CD4-positive, CD25-positive, alpha-beta regulatory T cell (primary cell): ENCODE measurements around the gene ZFAND5. TPM values are rescaled to one million over a fixed set of nuclear protein-coding genes. Genes with fewer than 3 reads are reported as not detected.
A peak's percentile ranks its signal among the peaks of the same experiment; 100 is the strongest.

Experiments
- ATAC-seq, 2 donors: fragments of 150-1000 bp; cut with Tn5 transposase; one replicate each; pipeline ENCODE4 v1.10.0; 2021; ENCODE audit warnings: low read depth in 2 of 2, moderate number of reproducible peaks in 2 of 2, moderate library complexity in 1 of 2
- DNase-seq, 3 donors: peaks; one replicate each; pipeline versions ENCODE4 v3.0.0 to v3.0.0-alpha.2; 2012 to 2022; ENCODE audit warnings: mixed read lengths in 1 of 3
- H3K27ac ChIP-seq: one replicate; pipeline ENCODE4 v1.7.0; 2013; ENCODE audit warnings: mild to moderate bottlenecking, low read length; ENCODE audit not compliant: insufficient read depth, poor library complexity, severe bottlenecking
- H3K27me3 ChIP-seq: one replicate; pipeline ENCODE4 v1.7.0; 2013; ENCODE audit warnings: low read length; ENCODE audit not compliant: control insufficient read depth, insufficient read depth
- H3K36me3 ChIP-seq: one replicate; pipeline ENCODE4 v1.7.0; 2013; ENCODE audit warnings: mild to moderate bottlenecking, low read length, moderate library complexity; ENCODE audit not compliant: control insufficient read depth, insufficient read depth
- H3K4me1 ChIP-seq: 2 replicates; pipeline ENCODE4 v1.7.0; 2013; ENCODE audit warnings: mild to moderate bottlenecking, low read length; ENCODE audit not compliant: insufficient read depth, control insufficient read depth, poor library complexity, severe bottlenecking
- H3K4me3 ChIP-seq: one replicate; pipeline ENCODE4 v1.7.0; 2013; ENCODE audit warnings: low read depth, mild to moderate bottlenecking, low read length, moderate library complexity
- H3K9me3 ChIP-seq, 2 experiments: 1 replicate in 1 of 2; 2 replicates in 1 of 2; pipeline ENCODE4 v1.7.0; 2013; ENCODE audit warnings: low read length in 2 of 2, mild to moderate bottlenecking in 1 of 2, moderate library complexity in 1 of 2; ENCODE audit not compliant: control insufficient read depth in 2 of 2
- H3K27ac Mint-ChIP-seq, 3 donors: one replicate each; pipeline ENCODE4 v1.8.0; 2020 to 2022; ENCODE audit warnings: mild to moderate bottlenecking in 3 of 3, mixed read lengths in 3 of 3, moderate library complexity in 2 of 3
- H3K27me3 Mint-ChIP-seq: one replicate; pipeline ENCODE4 v1.8.0; 2022; ENCODE audit warnings: mild to moderate bottlenecking, mixed read lengths
- H3K36me3 Mint-ChIP-seq: one replicate; pipeline ENCODE4 v1.8.0; 2020; ENCODE audit warnings: mixed read lengths
- H3K4me1 Mint-ChIP-seq, 4 donors: one replicate each; pipeline ENCODE4 v1.8.0; 2020 to 2022; ENCODE audit warnings: mixed read lengths in 4 of 4, mild to moderate bottlenecking in 1 of 4
- H3K4me3 Mint-ChIP-seq, 4 donors: one replicate each; pipeline ENCODE4 v1.8.0; 2020 to 2022; ENCODE audit warnings: mild to moderate bottlenecking in 4 of 4, mixed read lengths in 4 of 4, moderate library complexity in 3 of 4
- H3K9me3 Mint-ChIP-seq, 7 donors: one replicate each; pipeline ENCODE4 v1.8.0; 2020 to 2022; ENCODE audit warnings: mixed read lengths in 7 of 7, mild to moderate bottlenecking in 3 of 7, moderate library complexity in 2 of 7
- polyA plus RNA-seq, 4 donors: library from polyadenylated mRNA; unstranded; fragments of 300-500 nt; fragmentation: Illumina TruSeq; gene quantifications; one replicate each; pipeline ENCODE4 v1.2.3, GENCODE V29; 2021
- total RNA-seq: library from RNA; stranded (reverse); gene quantifications from one replicate; pipeline ENCODE4 v1.2.3, GENCODE V29; 2022

Gene ZFAND5
- total and polyA plus RNA-seq, 5 donors from 2014 or later = 63.9 to 291 (median 69.8) TPM

- Mint-ChIP-seq H3K36me3 (no peaks in the 10 kb centered on the region), H3K4me1 (no peaks in the 10 kb centered on the region), H3K27ac (no peak overlapping the region), H3K27me3 (no peaks in the 10 kb centered on the region), H3K9me3 (no peaks in the 10 kb centered on the region), H3K4me3 (no peak overlapping the region)
- Histone ChIP-seq H3K27me3 (peaks cover 9% of the 10 kb centered on the region), H3K4me3 (no peak overlapping the region), H3K36me3 (no peaks in the 10 kb centered on the region), H3K4me1 (no peaks in the 10 kb centered on the region), H3K27ac (no peak overlapping the region), H3K9me3 (no peaks in the 10 kb centered on the region)
- ATAC-seq (no peak), DNase-seq (no peak)
These were observed 42.7 kb downstream of the ZFAND5 start for GRCh38 chr9:72322259-72322658.

DNA sequence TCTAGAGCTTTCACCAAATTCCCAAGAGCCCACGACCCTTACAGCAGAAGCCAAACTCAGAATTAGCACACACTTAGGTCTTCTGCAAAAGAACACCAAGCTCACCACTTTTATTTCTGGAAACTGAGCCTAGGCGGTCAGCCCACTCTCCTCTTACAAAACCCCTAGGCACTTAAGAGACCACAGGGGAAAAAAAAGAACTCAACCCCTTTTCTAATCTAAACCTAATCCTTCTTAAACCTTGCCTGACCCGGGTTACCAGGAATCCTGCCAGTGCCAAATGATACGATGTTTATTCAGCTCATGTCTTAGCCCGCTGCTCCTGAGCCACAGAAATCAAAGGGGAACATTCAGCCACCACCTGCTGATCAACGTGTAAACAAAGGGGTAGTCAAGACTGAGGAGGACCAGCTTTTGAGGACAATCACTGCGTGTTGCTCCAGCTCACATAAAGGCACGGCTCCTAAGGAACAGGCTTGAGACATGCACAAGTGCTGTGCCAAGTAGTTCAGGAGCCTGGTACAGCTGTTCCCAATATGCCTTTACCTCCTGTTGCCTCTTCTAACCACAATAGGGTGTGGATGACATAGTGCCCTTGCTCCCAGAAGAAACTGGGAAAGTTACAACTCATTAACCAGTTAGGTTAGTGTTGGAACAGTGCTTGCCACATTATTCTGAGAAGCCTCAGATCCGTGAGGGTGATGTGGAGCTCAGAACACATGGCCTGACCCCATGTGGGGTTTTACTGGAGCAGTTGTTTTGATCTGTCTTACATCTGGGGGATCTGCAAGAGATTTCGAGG is 49.3 kb downstream of the ZFAND5 start:
- H3K36me3 Mint-ChIP-seq = no peaks in the 10 kb centered on the region
- DNase-seq (no peak), ATAC-seq (no peak)
- H3K9me3 Mint-ChIP-seq = no peaks in the 10 kb centered on the region
- Histone ChIP-seq H3K27ac (no peak overlapping the region), H3K4me1 (no peaks in the 10 kb centered on the region), H3K4me3 (no peak overlapping the region), H3K27me3 (peaks cover 3% of the 10 kb centered on the region), H3K36me3 (no peaks in the 10 kb centered on the region), H3K9me3 (no peaks in the 10 kb centered on the region)
- no peak overlapping the region for H3K27ac Mint-ChIP-seq
- no peaks in the 10 kb centered on the region for H3K4me1 Mint-ChIP-seq
- H3K27me3 Mint-ChIP-seq = peaks cover 6% of the 10 kb centered on the region
- H3K4me3 Mint-ChIP-seq = no peak overlapping the region

DNA sequence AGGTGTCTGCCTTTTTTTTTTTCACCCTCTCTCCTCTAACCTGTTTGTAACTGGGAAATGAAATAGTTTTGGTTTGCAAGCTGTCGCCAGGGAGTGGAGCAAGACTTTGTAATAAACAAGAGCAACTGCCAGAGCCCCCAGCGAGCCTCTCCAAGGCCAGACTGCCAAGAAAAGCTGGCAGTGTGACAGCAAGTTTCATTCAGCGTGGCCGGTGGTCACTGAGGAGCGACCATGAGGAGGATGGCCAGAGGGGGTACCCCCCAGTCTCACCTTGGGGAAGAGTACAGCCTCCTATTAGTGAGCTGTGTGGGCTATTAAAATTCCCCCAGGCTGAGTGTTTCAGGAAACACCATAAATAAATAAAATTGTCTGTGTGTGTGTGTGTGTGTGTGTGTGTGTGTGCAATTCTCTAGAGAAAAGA is 49.9 kb downstream of the ZFAND5 start:
- Histone ChIP-seq H3K36me3 (no peaks in the 10 kb centered on the region), H3K9me3 (no peaks in the 10 kb centered on the region), H3K27ac (no peak overlapping the region), H3K27me3 (peaks cover 3% of the 10 kb centered on the region), H3K4me1 (no peaks in the 10 kb centered on the region), H3K4me3 (no peak overlapping the region)
- Mint-ChIP-seq H3K4me3 (no peak overlapping the region), H3K4me1 (no peaks in the 10 kb centered on the region), H3K27me3 (peaks cover 6% of the 10 kb centered on the region), H3K27ac (no peak overlapping the region), H3K9me3 (no peaks in the 10 kb centered on the region), H3K36me3 (no peaks in the 10 kb centered on the region)
- DNase-seq = no peak
- no peak for ATAC-seq

DNA sequence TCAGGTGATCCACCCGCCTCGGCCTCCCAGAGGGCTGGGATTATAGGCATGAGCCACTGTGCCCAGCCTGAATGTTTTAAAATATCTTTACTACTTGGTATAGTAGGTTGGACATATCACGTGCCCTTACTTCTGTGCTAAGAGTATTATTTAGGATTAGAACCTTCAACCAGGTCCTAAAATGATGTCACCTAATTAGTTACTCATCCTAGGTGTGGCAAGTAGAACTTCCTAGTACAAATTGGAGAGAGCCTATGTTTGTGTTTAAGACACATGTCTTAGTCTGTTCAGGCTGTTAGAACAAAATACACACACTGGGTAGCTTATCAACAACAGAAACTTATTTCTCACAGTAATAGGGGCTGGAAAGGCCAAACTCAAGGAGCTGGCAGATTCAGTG is 51.5 kb downstream of the ZFAND5 start:
- Mint-ChIP-seq H3K27me3 (peaks cover 6% of the 10 kb centered on the region), H3K36me3 (no peaks in the 10 kb centered on the region), H3K9me3 (no peaks in the 10 kb centered on the region), H3K4me3 (no peak overlapping the region), H3K4me1 (no peaks in the 10 kb centered on the region), H3K27ac (no peak overlapping the region)
- no peaks in the 10 kb centered on the region for H3K36me3 ChIP-seq
- no peak overlapping the region for H3K27ac ChIP-seq
- peaks cover 2% of the 10 kb centered on the region for H3K27me3 ChIP-seq
- ATAC-seq = no peak
- H3K4me1 ChIP-seq = no peaks in the 10 kb centered on the region
- DNase-seq = no peak
- no peaks in the 10 kb centered on the region for H3K9me3 ChIP-seq
- H3K4me3 ChIP-seq = no peak overlapping the region

DNA sequence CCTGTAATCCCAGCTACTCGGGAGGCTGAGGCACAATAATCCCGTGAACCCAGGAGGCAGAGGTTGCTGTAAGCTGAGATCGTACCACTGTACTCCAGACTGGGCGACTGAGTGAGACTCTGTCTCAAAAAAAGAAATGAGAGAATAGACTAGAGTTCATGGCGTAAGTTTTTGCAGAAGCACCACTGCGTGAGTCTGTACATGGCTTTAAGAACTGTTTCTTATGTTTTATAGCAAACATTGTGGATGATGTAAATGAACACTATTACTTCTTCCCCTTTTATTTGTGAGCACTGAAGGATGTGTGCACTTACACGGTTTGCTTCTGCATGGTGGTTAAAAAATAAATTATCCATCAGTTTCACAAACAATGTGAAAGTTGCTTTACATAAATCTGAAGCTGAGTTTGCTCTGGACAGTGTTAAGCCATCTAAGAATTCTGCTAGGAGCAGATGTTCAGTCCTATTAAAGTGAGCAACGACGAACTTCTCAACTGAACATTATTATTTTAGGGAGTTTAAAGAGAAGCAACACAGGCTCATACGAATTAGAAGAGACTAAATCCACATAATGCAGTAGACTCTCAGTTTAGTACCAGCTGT is 52.5 kb downstream of the ZFAND5 start:
- H3K4me3 ChIP-seq = no peak overlapping the region
- no peaks in the 10 kb centered on the region for H3K36me3 Mint-ChIP-seq
- H3K4me1 ChIP-seq = no peaks in the 10 kb centered on the region
- ATAC-seq (no peak), DNase-seq (no peak)
- H3K4me1 Mint-ChIP-seq = no peaks in the 10 kb centered on the region
- no peak overlapping the region for H3K4me3 Mint-ChIP-seq
- no peak overlapping the region for H3K27ac ChIP-seq
- no peaks in the 10 kb centered on the region for H3K36me3 ChIP-seq
- H3K27me3 ChIP-seq = no peaks in the 10 kb centered on the region
- H3K27ac Mint-ChIP-seq = no peak overlapping the region
- no peaks in the 10 kb centered on the region for H3K9me3 ChIP-seq
- no peaks in the 10 kb centered on the region for H3K9me3 Mint-ChIP-seq
- peaks cover 6% of the 10 kb centered on the region for H3K27me3 Mint-ChIP-seq

DNA sequence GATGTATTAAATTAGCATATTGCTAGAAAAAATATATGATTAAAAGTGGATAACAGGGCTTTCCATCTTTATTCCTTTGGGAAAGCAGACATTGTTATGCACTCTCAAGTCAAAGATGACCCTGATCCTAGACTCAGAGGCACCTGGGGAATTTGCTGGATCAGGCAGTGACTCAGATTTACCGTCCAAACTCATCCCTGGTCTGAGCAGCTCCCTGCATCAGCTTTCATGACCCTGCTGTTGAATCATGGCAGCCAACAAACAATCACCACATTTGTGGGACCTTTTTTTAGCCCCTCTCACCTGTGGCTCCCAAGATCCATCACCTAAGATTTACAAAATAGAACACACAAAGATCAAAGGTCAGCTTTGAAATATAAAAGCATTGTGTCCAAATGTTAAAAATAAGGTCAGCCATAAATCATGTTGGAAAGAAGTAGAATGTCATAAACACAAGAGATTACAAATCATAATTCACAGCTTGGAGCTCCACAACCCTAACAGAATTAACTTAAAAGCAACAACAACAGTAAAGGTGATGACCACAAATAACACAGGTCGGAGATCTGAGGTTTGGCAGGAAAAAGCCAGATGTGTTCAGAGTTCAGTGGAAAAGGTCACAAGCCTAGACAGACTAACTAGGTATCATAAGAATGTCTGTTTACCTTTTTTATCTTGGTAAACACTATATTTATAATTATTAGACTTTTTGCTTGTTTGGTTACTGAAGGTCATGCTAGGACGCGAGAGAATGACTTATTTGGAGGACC is 55.5 kb downstream of the ZFAND5 start:
- H3K9me3 ChIP-seq = no peaks in the 10 kb centered on the region
- H3K36me3 ChIP-seq = no peaks in the 10 kb centered on the region
- H3K27me3 ChIP-seq = no peaks in the 10 kb centered on the region
- peaks cover 7 to 13% (median 11%) of the 10 kb centered on the region in 4 donors for H3K4me1 Mint-ChIP-seq
- peaks cover 12% of the 10 kb centered on the region for H3K4me1 ChIP-seq
- no peaks in the 10 kb centered on the region for H3K36me3 Mint-ChIP-seq
- ATAC-seq (no peak), DNase-seq (no peak)
- H3K9me3 Mint-ChIP-seq = peaks cover 0 to 1% (median 0%) of the 10 kb centered on the region in 7 donors
- H3K4me3 Mint-ChIP-seq = no peak overlapping the region
- H3K27me3 Mint-ChIP-seq = peaks cover 6% of the 10 kb centered on the region
- H3K4me3 ChIP-seq = no peak overlapping the region
- H3K27ac Mint-ChIP-seq = no peak overlapping the region
- no peak overlapping the region for H3K27ac ChIP-seq

DNA sequence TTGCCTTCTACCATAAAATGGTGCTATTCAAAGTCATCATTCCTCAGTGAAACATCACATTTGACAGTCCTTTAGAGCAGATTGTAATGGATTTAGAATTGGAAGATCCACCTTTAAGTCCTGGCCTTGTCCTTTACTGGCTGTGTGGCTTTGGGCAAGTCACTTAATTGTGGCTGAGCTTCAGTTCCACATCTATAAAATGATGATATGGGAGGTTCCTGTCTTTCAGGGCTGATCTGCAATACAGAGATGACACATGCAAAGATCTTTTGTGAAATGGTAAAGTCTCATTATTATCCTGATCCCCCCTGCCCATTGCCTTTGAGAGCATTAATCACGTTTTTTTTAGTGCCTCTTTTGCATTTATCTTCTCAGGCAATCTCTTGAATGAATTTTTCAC is 58.2 kb downstream of the ZFAND5 start:
- ATAC-seq (no peak), DNase-seq (no peak)
- H3K9me3 Mint-ChIP-seq = peaks cover 0 to 1% (median 0%) of the 10 kb centered on the region in 7 donors
- Histone ChIP-seq H3K36me3 (no peaks in the 10 kb centered on the region), H3K4me1 (peaks cover 18% of the 10 kb centered on the region), H3K27ac (no peak overlapping the region), H3K4me3 (no peak overlapping the region), H3K9me3 (no peaks in the 10 kb centered on the region), H3K27me3 (no peaks in the 10 kb centered on the region)
- peak overlapping the region in 1 of 3 donors; percentile 3 for H3K27ac Mint-ChIP-seq
- no peak overlapping the region for H3K4me3 Mint-ChIP-seq
- H3K27me3 Mint-ChIP-seq = peaks cover 3% of the 10 kb centered on the region
- H3K4me1 Mint-ChIP-seq = peaks cover 8 to 18% (median 13%) of the 10 kb centered on the region in 4 donors
- no peaks in the 10 kb centered on the region for H3K36me3 Mint-ChIP-seq
